A549 (cell line): ENCODE data around the gene ATP11A. TPM values are rescaled to one million over a fixed set of nuclear protein-coding genes. Genes with fewer than 3 reads are reported as not detected.
A peak's percentile ranks its signal among the peaks of the same experiment; 100 is the strongest.

ENCODE experiments used
- ATAC-seq, 2 experiments: fragments of 200-7000 bp in 1 of 2; fragments of >200 bp in 1 of 2; cut with Nextera tagmentation in 1 of 2; cut with Tn5 transposase in 1 of 2; 3 replicates each; pipeline versions ENCODE4 v1.8.0 to v1.9.1; 2018 to 2020; ENCODE audit warnings: mild to moderate bottlenecking in 1 of 2, moderate library complexity in 1 of 2
- CTCF ChIA-PET: fragments of 300-600 bp; sonication (Branson Sonifier 250); formaldehyde crosslinking; extraction: SDS; loops from one replicate; lab custom pipeline; 2021; ENCODE audit warnings: antibody characterized with exemption, inconsistent platforms; lab: Yijun Ruan, JAX
- POLR2A ChIA-PET: fragments of 350-600 bp; formaldehyde crosslinking; extraction: SDS; loops from one replicate; lab custom pipeline; 2021; ENCODE audit warnings: antibody characterized with exemption, inconsistent platforms; lab: Yijun Ruan, JAX
- DNase-seq, 2 experiments: peaks; one replicate each; pipeline versions ENCODE4 v3.0.0 to v3.0.0-alpha.2; 2011 to 2016; ENCODE audit warnings: low read depth in 1 of 2, low spot score in 1 of 2
- FAIRE-seq: peaks from 2 replicates; lab custom pipeline; 2011; peaks lifted over from hg19 to GRCh38; lab: Jason Lieb, UNC
- H3K27ac ChIP-seq, 2 experiments: fragments of >200 bp; sonication (Bioruptor Twin); formaldehyde crosslinking; 3 replicates each; pipeline ENCODE4 v1.5.1; 2016 to 2017
- H3K4me1 ChIP-seq: fragments of >200 bp; sonication (Bioruptor Twin); formaldehyde crosslinking; 3 replicates; pipeline ENCODE4 v1.6.1; 2016
- H3K4me2 ChIP-seq: fragments of >200 bp; sonication (Bioruptor Twin); formaldehyde crosslinking; 3 replicates; pipeline ENCODE4 v1.6.1; 2016
- H3K4me3 ChIP-seq: fragments of >200 bp; sonication (Bioruptor Twin); formaldehyde crosslinking; 3 replicates; pipeline ENCODE4 v1.5.1; 2016
- H3K9me3 ChIP-seq: fragments of >200 bp; sonication (Bioruptor Twin); formaldehyde crosslinking; 3 replicates; pipeline ENCODE4 v1.6.1; 2016
- BHLHE40 ChIP-seq: IDR thresholded peaks from 2 replicates; pipeline ENCODE4 v1.6.1; 2012; ENCODE audit warnings: low read depth, low read length, inconsistent platforms
- CEBPB ChIP-seq, 2 experiments: fragments of >200 bp in 1 of 2; sonication (Bioruptor Twin) in 1 of 2; formaldehyde crosslinking in 1 of 2; IDR thresholded peaks; 2 replicates each; pipeline ENCODE4 v1.6.1; 2012 to 2016
- CHD2 ChIP-seq: fragments of 150-350 bp; IDR thresholded peaks from 2 replicates; pipeline ENCODE4 v1.6.1; 2014; ENCODE audit warnings: low read length; ENCODE audit not compliant: partially characterized antibody
- EP300 ChIP-seq, 2 experiments: fragments of >200 bp; sonication (Bioruptor Twin); formaldehyde crosslinking; IDR thresholded peaks; 2 replicates in 1 of 2; 3 replicates in 1 of 2; pipeline ENCODE4 v1.6.1; 2016 to 2017
- ESRRA ChIP-seq: fragments of 150-350 bp; IDR thresholded peaks from 2 replicates; pipeline ENCODE4 v1.6.1; 2014; ENCODE audit warnings: mild to moderate bottlenecking, low read length, borderline replicate concordance
- FOXS1 ChIP-seq: fragments of 250-450 bp; sonication (Bioruptor Pico); IDR thresholded peaks from 2 replicates; pipeline ENCODE4 v1.5.0; 2020; ENCODE audit warnings: mild to moderate bottlenecking, moderate library complexity
- HDAC2 ChIP-seq: fragments of 200-600 bp; sonication (generic); IDR thresholded peaks from 2 replicates; pipeline ENCODE4 v1.6.1; 2016
- HES2 ChIP-seq: fragments of >200 bp; sonication (Bioruptor Twin); formaldehyde crosslinking; IDR thresholded peaks from 2 replicates; pipeline ENCODE4 v1.6.1; 2016
- HOXA7 ChIP-seq: fragments of 250-450 bp; sonication (Bioruptor Pico); IDR thresholded peaks from 2 replicates; pipeline ENCODE4 v1.5.0; 2020; ENCODE audit warnings: mild to moderate bottlenecking, moderate library complexity
- HOXB13 ChIP-seq: fragments of 250-450 bp; sonication (Bioruptor Pico); IDR thresholded peaks from 2 replicates; pipeline ENCODE4 v1.5.0; 2020; ENCODE audit warnings: low read depth, mild to moderate bottlenecking, moderate library complexity
- HOXB5 ChIP-seq: fragments of 250-450 bp; sonication (Bioruptor Pico); IDR thresholded peaks from 2 replicates; pipeline ENCODE4 v1.5.0; 2020; ENCODE audit warnings: mild to moderate bottlenecking, moderate library complexity
- JUN ChIP-seq, 2 experiments: fragments of >200 bp; sonication (Bioruptor Twin); formaldehyde crosslinking; IDR thresholded peaks; 2 replicates in 1 of 2; 3 replicates in 1 of 2; pipeline ENCODE4 v1.6.1; 2016 to 2017
- JUNB ChIP-seq: fragments of >200 bp; sonication (Bioruptor Twin); formaldehyde crosslinking; IDR thresholded peaks from 2 replicates; pipeline ENCODE4 v1.6.1; 2016
- KDM1A ChIP-seq: fragments of 200-600 bp; sonication (generic); IDR thresholded peaks from 2 replicates; pipeline ENCODE4 v1.6.1; 2016; ENCODE audit warnings: low read depth, mild to moderate bottlenecking
- MAFK ChIP-seq: fragments of 450-650 bp; IDR thresholded peaks from 2 replicates; pipeline ENCODE4 v1.6.1; 2014; ENCODE audit not compliant: partially characterized antibody
- MAZ ChIP-seq: fragments of 150-350 bp; IDR thresholded peaks from 2 replicates; pipeline ENCODE4 v1.6.1; 2014; ENCODE audit warnings: antibody characterized with exemption, low read depth, low read length, borderline replicate concordance
- NPAS2 ChIP-seq: fragments of 250-450 bp; sonication (Bioruptor Pico); IDR thresholded peaks from 2 replicates; pipeline ENCODE4 v1.8.0; 2022; ENCODE audit warnings: mild to moderate bottlenecking, moderate library complexity, borderline replicate concordance
- NR3C1 ChIP-seq: fragments of >200 bp; sonication (Bioruptor Twin); formaldehyde crosslinking; IDR thresholded peaks from 3 replicates; pipeline ENCODE4 v1.6.1; 2017
- RAD21 ChIP-seq, 2 experiments: fragments of >200 bp in 1 of 2; sonication (Bioruptor Twin) in 1 of 2; formaldehyde crosslinking in 1 of 2; IDR thresholded peaks in 1 of 2; conservative IDR thresholded peaks in 1 of 2; 2 replicates in 1 of 2; 3 replicates in 1 of 2; pipeline ENCODE4 v1.6.1; 2012 to 2018; ENCODE audit warnings: inconsistent platforms in 1 of 2
- RARB ChIP-seq: fragments of 250-450 bp; sonication (Bioruptor Pico); IDR thresholded peaks from 2 replicates; pipeline ENCODE4 v1.8.0; 2021; ENCODE audit warnings: mild to moderate bottlenecking, moderate library complexity
- RNF2 ChIP-seq: fragments of 200-600 bp; sonication (generic); IDR thresholded peaks from 2 replicates; pipeline ENCODE4 v1.6.1; 2016; ENCODE audit warnings: low read depth, mild to moderate bottlenecking, antibody characterized with exemption, moderate library complexity, borderline replicate concordance
- SMC3 ChIP-seq: fragments of >200 bp; sonication (Bioruptor Twin); formaldehyde crosslinking; IDR thresholded peaks from 3 replicates; pipeline ENCODE4 v1.6.1; 2018; ENCODE audit warnings: inconsistent platforms
- SREBF2 ChIP-seq: fragments of 450-650 bp; IDR thresholded peaks from 2 replicates; pipeline ENCODE4 v1.6.1; 2014; ENCODE audit warnings: mild to moderate bottlenecking, moderate library complexity
- TFCP2L1 ChIP-seq: fragments of 250-450 bp; sonication (Bioruptor Pico); IDR thresholded peaks from 2 replicates; pipeline ENCODE4 v1.5.0; 2021; ENCODE audit warnings: mild to moderate bottlenecking
- TP53 ChIP-seq: fragments of 250-450 bp; sonication (Bioruptor Pico); IDR thresholded peaks from 2 replicates; pipeline ENCODE4 v1.5.0; 2021; ENCODE audit warnings: mild to moderate bottlenecking, moderate library complexity
- USF2 ChIP-seq: fragments of 450-650 bp; IDR thresholded peaks from 2 replicates; pipeline ENCODE4 v1.6.1; 2014; ENCODE audit warnings: antibody characterized with exemption
- ZNF302 ChIP-seq: fragments of 250-450 bp; sonication (Bioruptor Pico); IDR thresholded peaks from 2 replicates; pipeline ENCODE4 v1.9.0; 2021; ENCODE audit warnings: inconsistent platforms, mild to moderate bottlenecking, moderate library complexity
- WGBS: methylation state at CpG from one replicate; pipeline ENCODE4 v1.1.6; 2017; ENCODE audit errors: missing lambda C conversion rate; 5-methylcytosine and 5-hydroxymethylcytosine counted together
- polyA plus RNA-seq, 4 experiments: library from polyadenylated mRNA; depleted of rRNA in 3 of 4; stranded (reverse); fragments of >200 nt; fragmentation: RNase III in 1 of 4; extraction: RNeasy Plus Mini Kit Qiagen cat#74134 plus additional on column Dnase treatment in 1 of 4; gene quantifications; 2 replicates in 3 of 4; 3 replicates in 1 of 4; pipeline ENCODE4 v1.2.3, GENCODE V29; 2011 to 2017

The ATP11A gene
- polyA plus RNA-seq, 2 of the 4 experiments (the other 2 are of a cell fraction), result 4.1 to 8.0 TPM

GRCh38 chr13:112723771-112724170 lies 33.9 kb downstream of the ATP11A start:
- Histone ChIP-seq H3K4me3 (no peak overlapping the region), H3K4me1 (peaks cover 38% of the 10 kb centered on the region), H3K27ac (peak overlapping the region in 1 of 2 experiments; percentile 84; a peak in 3 of 6 replicates), H3K4me2 (no peak overlapping the region), H3K9me3 (no peaks in the 10 kb centered on the region)
- ChIA-PET POLR2A (no interaction called here), CTCF (no interaction called here)
- ATAC-seq (no peak), FAIRE-seq (no peak), DNase-seq (no peak)
- WGBS, result 91% methylated on average over 12 of the region's 17 CpGs
- TF ChIP-seq HOXB13 (CRISPR knock-in tag) (no peak), FOXS1 (no peak), JUNB (no peak), KDM1A (no peak), SMC3 (no peak), NR3C1 (no peak), ZNF302 (CRISPR knock-in tag) (no peak), HOXB5 (CRISPR knock-in tag) (no peak), ESRRA (no peak), RNF2 (no peak), MAZ (no peak), RARB (no peak), BHLHE40 (no peak)

GRCh38 chr13:112724788-112725345 lies 35.0 kb downstream of the ATP11A start:
- Histone ChIP-seq H3K9me3 (no peaks in the 10 kb centered on the region), H3K27ac (peak overlapping the region in 1 of 2 experiments; percentile 70; a peak in 3 of 6 replicates), H3K4me2 (peak overlapping the region; percentile 55; the same call in 2 of the 3 replicates), H3K4me3 (no peak overlapping the region), H3K4me1 (peaks cover 38% of the 10 kb centered on the region)
- DNase-seq, result no peak
- FAIRE-seq, result no peak
- no peak for TF ChIP-seq USF2
- TF ChIP-seq EP300 (IDR thresholded peaks at IDR 0.05), result no peak
- TF ChIP-seq JUNB, result no peak
- POLR2A ChIA-PET, result no interaction called here
- no peak for ATAC-seq
- CTCF ChIA-PET, result no interaction called here
- WGBS, result 85% methylated on average over 9 of the region's 12 CpGs

- DNase-seq (peak in 1 of 2 experiments; percentile 29), ATAC-seq (peak; percentile 11 to 14; a peak in 2 of 6 replicates), FAIRE-seq (no peak)
- Histone ChIP-seq H3K9me3 (no peaks in the 10 kb centered on the region), H3K4me2 (peak overlapping the region; percentile 55), H3K4me1 (peaks cover 38% of the 10 kb centered on the region), H3K27ac (peak overlapping the region in 1 of 2 experiments; percentile 70; a peak in 3 of 6 replicates), H3K4me3 (no peak overlapping the region)
- ChIA-PET CTCF (interaction anchor here (1.5 kb wide), 1 partner anchor 149 kb away, joined by 3 read pairs; no protein-coding TSS in a partner anchor), POLR2A (no interaction called here)
- WGBS, result 53% methylated on average over 11 of the region's 18 CpGs
- TF ChIP-seq SREBF2 (no peak), HOXA7 (no peak), FOXS1 (no peak), NR3C1 (no peak), CEBPB (IDR thresholded peaks at IDR 0.05) (no peak), RAD21 (conservative IDR thresholded peaks at IDR 0.05 in 1 of 2, IDR thresholded peaks at IDR 0.05 in 1 of 2) (no peak), JUN (IDR thresholded peaks at IDR 0.05) (no peak), HES2 (no peak), HOXB5 (CRISPR knock-in tag) (no peak), USF2 (no peak), NPAS2 (CRISPR knock-in tag) (no peak), TP53 (CRISPR knock-in tag) (no peak), MAFK (no peak), ESRRA (no peak), CHD2 (no peak), BHLHE40 (no peak), HDAC2 (no peak), TFCP2L1 (CRISPR knock-in tag) (no peak)
These were observed 35.6 kb downstream of the ATP11A start for GRCh38 chr13:112725346-112726015.
